Endothelial cell of umbilical vein (primary cell): Measurements from ENCODE around the gene HTR6.

ENCODE experiments used
- EZH2 ChIP-seq: IDR thresholded peaks from 2 replicates; pipeline ENCODE4 v1.6.1; 2012; ENCODE audit warnings: borderline replicate concordance, low read depth, mild to moderate bottlenecking, moderate library complexity, low read length, inconsistent platforms; ENCODE audit not compliant: severe bottlenecking
- FOS ChIP-seq: IDR thresholded peaks from 2 replicates; pipeline ENCODE4 v1.6.1; 2011; ENCODE audit warnings: mild to moderate bottlenecking, low read length, moderate library complexity, borderline replicate concordance; ENCODE audit not compliant: insufficient read depth
- POLR2A ChIP-seq: IDR thresholded peaks from 2 replicates; pipeline ENCODE4 v1.6.1; 2012; ENCODE audit warnings: low read depth, mild to moderate bottlenecking, control low read depth, low read length
- POLR2AphosphoS5 ChIP-seq: IDR thresholded peaks from 2 replicates; pipeline ENCODE4 v1.6.1; 2012; ENCODE audit warnings: low read depth, mild to moderate bottlenecking, control low read depth, low read length, moderate library complexity; ENCODE audit not compliant: insufficient read depth
- TF ChIP-seq, protein P1 (sequence below), 2 donors: IDR thresholded peaks; 1 replicate in 1 of 2; 2 replicates in 1 of 2; pipeline ENCODE4 v1.5.1; 2011; ENCODE audit warnings: low read length in 2 of 2, mild to moderate bottlenecking in 2 of 2, moderate library complexity in 2 of 2, control low read depth in 1 of 2, inconsistent platforms in 1 of 2, low read depth in 1 of 2; ENCODE audit not compliant: insufficient read depth in 1 of 2; ENCODE audit errors: extremely low read depth in 1 of 2
- TF ChIP-seq, protein P2 (sequence below): IDR thresholded peaks from 2 replicates; pipeline ENCODE4 v1.6.1; 2011; ENCODE audit not compliant: insufficient read depth, insufficient read length

DNA sequence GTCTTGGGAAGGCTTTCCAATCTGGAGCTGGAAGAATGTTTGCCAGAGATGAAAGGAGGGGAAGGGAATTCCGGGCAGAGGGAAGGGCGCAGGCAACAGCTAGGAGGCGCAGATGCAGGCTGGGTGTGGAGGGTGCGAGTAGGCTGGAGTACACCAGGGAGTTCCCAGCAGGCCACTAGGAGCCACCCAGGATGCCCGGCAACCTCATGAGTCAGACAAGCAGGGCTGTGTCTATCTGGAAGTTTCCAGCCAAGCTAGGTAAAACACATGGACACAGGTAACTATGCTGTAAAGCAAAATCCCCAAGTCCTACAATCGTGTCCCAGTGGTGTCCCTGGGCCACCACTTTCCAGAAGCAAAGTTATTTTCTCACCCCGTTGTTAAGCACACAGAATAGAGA lies 21.6 kb upstream of the HTR6 start:
- TF ChIP-seq, protein P1, sequence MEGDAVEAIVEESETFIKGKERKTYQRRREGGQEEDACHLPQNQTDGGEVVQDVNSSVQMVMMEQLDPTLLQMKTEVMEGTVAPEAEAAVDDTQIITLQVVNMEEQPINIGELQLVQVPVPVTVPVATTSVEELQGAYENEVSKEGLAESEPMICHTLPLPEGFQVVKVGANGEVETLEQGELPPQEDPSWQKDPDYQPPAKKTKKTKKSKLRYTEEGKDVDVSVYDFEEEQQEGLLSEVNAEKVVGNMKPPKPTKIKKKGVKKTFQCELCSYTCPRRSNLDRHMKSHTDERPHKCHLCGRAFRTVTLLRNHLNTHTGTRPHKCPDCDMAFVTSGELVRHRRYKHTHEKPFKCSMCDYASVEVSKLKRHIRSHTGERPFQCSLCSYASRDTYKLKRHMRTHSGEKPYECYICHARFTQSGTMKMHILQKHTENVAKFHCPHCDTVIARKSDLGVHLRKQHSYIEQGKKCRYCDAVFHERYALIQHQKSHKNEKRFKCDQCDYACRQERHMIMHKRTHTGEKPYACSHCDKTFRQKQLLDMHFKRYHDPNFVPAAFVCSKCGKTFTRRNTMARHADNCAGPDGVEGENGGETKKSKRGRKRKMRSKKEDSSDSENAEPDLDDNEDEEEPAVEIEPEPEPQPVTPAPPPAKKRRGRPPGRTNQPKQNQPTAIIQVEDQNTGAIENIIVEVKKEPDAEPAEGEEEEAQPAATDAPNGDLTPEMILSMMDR (IDR thresholded peaks at IDR 0.05; ENCODE audit: extremely low read depth in 1 of 2, insufficient read depth in 1 of 2, low read depth in 1 of 2, low read length in 2 of 2), result no peak
- TF ChIP-seq POLR2A (no peak), EZH2 (no peak), FOS (no peak), POLR2AphosphoS5 (no peak)
- TF ChIP-seq, protein P2, sequence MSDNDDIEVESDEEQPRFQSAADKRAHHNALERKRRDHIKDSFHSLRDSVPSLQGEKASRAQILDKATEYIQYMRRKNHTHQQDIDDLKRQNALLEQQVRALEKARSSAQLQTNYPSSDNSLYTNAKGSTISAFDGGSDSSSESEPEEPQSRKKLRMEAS, result no peak
